ENCODE data around the gene GMDS. TPM values are rescaled to one million over a fixed set of nuclear protein-coding genes. Genes with fewer than 3 reads are reported as not detected.
A peak's percentile ranks its signal among the peaks of the same experiment; 100 is the strongest.

Gene GMDS
- total RNA-seq, 3 donors from 2014 or later (not counting 1 experiment from before 2014, with no cell fraction given) = 23.6 to 31.0 (median 26.4) TPM

- DNase-seq (no peak), ATAC-seq (peak in 2 of 3 donors; percentile 71 to 73)
- H3K9me3 ChIP-seq (ENCODE audit: control insufficient read depth, insufficient read depth, low read length) = no peaks in the 10 kb centered on the region
- H3K4me3 Mint-ChIP-seq = peak overlapping the region; percentile 64
- no peaks in the 10 kb centered on the region for H3K36me3 Mint-ChIP-seq
- H3K9me3 Mint-ChIP-seq = no peaks in the 10 kb centered on the region
- peaks cover 13% of the 10 kb centered on the region for H3K4me1 ChIP-seq (ENCODE audit: control insufficient read depth, insufficient read depth, low read length)
- TF ChIP-seq CTCF (IDR thresholded peaks at IDR 0.05) = no peak
- H3K27me3 Mint-ChIP-seq (ENCODE audit: low read depth in 2 of 2) = no peaks in the 10 kb centered on the region
- intact Hi-C loops (cut with micrococcal nuclease) = no loop called here
- H3K36me3 ChIP-seq (ENCODE audit: control insufficient read depth, insufficient read depth, low read length) = no peaks in the 10 kb centered on the region
- 64% methylated on average over 5 of the region's 6 CpGs for WGBS (ENCODE audit: insufficient coverage)
- H3K27me3 ChIP-seq (ENCODE audit: control insufficient read depth, insufficient read depth, low read length) = no peaks in the 10 kb centered on the region
- no peak overlapping the region for H3K4me3 ChIP-seq (ENCODE audit: low read length)
- H3K27ac ChIP-seq (ENCODE audit: low read length) = no peak overlapping the region
- H3K4me1 Mint-ChIP-seq = peaks cover 31 to 48% of the 10 kb centered on the region in 2 donors
- peak overlapping the region; percentile 52 to 97 for H3K27ac Mint-ChIP-seq
These were observed 25.3 kb downstream of the GMDS start for GRCh38 chr6:2220154-2220553.

- WGBS (ENCODE audit: insufficient coverage) = 85% methylated on average over 4 of the region's 6 CpGs
- H3K27me3 Mint-ChIP-seq (ENCODE audit: low read depth in 2 of 2) = peaks cover 0 to 3% of the 10 kb centered on the region in 2 donors
- Histone ChIP-seq H3K27me3 (ENCODE audit: control insufficient read depth, insufficient read depth, low read length) (no peaks in the 10 kb centered on the region), H3K4me1 (ENCODE audit: control insufficient read depth, insufficient read depth, low read length) (peaks cover 13% of the 10 kb centered on the region), H3K36me3 (ENCODE audit: control insufficient read depth, insufficient read depth, low read length) (no peaks in the 10 kb centered on the region), H3K4me3 (ENCODE audit: low read length) (no peak overlapping the region), H3K27ac (ENCODE audit: low read length) (no peak overlapping the region), H3K9me3 (ENCODE audit: control insufficient read depth, insufficient read depth, low read length) (no peaks in the 10 kb centered on the region)
- no peaks in the 10 kb centered on the region for H3K36me3 Mint-ChIP-seq
- peaks cover 31 to 47% of the 10 kb centered on the region in 2 donors for H3K4me1 Mint-ChIP-seq
- DNase-seq (no peak), ATAC-seq (no peak)
- intact Hi-C loops (cut with micrococcal nuclease) = no loop called here
- no peak for TF ChIP-seq CTCF (IDR thresholded peaks at IDR 0.05)
- H3K9me3 Mint-ChIP-seq = no peaks in the 10 kb centered on the region
- no peak overlapping the region for H3K27ac Mint-ChIP-seq
- no peak overlapping the region for H3K4me3 Mint-ChIP-seq
These were observed 26.5 kb downstream of the GMDS start for GRCh38 chr6:2218866-2219265.

GRCh38 chr6:2216794-2217383, 28.5 kb downstream of the GMDS start:
- Histone ChIP-seq H3K27ac (ENCODE audit: low read length) (no peak overlapping the region), H3K4me3 (ENCODE audit: low read length) (no peak overlapping the region), H3K4me1 (ENCODE audit: control insufficient read depth, insufficient read depth, low read length) (peaks cover 4% of the 10 kb centered on the region), H3K36me3 (ENCODE audit: control insufficient read depth, insufficient read depth, low read length) (no peaks in the 10 kb centered on the region), H3K27me3 (ENCODE audit: control insufficient read depth, insufficient read depth, low read length) (no peaks in the 10 kb centered on the region), H3K9me3 (ENCODE audit: control insufficient read depth, insufficient read depth, low read length) (no peaks in the 10 kb centered on the region)
- ATAC-seq = no peak
- no peak for DNase-seq
- peaks cover 18 to 27% of the 10 kb centered on the region in 2 donors for H3K4me1 Mint-ChIP-seq
- intact Hi-C loops (cut with micrococcal nuclease) = no loop called here
- H3K36me3 Mint-ChIP-seq = no peaks in the 10 kb centered on the region
- H3K27me3 Mint-ChIP-seq (ENCODE audit: low read depth in 2 of 2) = peaks cover 0 to 7% of the 10 kb centered on the region in 2 donors
- TF ChIP-seq CTCF (IDR thresholded peaks at IDR 0.05) = no peak
- no peak overlapping the region for H3K4me3 Mint-ChIP-seq
- WGBS (ENCODE audit: insufficient coverage) = 96% methylated on average over 12 of the region's 13 CpGs
- no peaks in the 10 kb centered on the region for H3K9me3 Mint-ChIP-seq
- no peak overlapping the region for H3K27ac Mint-ChIP-seq

- no peak for TF ChIP-seq CTCF (IDR thresholded peaks at IDR 0.05)
- Mint-ChIP-seq H3K4me3 (no peak overlapping the region), H3K27ac (no peak overlapping the region), H3K9me3 (no peaks in the 10 kb centered on the region), H3K4me1 (peaks cover 11 to 16% of the 10 kb centered on the region in 2 donors), H3K27me3 (ENCODE audit: low read depth in 2 of 2) (peaks cover 0 to 7% of the 10 kb centered on the region in 2 donors), H3K36me3 (no peaks in the 10 kb centered on the region)
- Histone ChIP-seq H3K36me3 (ENCODE audit: control insufficient read depth, insufficient read depth, low read length) (no peaks in the 10 kb centered on the region), H3K27ac (ENCODE audit: low read length) (no peak overlapping the region), H3K4me3 (ENCODE audit: low read length) (no peak overlapping the region), H3K4me1 (ENCODE audit: control insufficient read depth, insufficient read depth, low read length) (no peaks in the 10 kb centered on the region), H3K27me3 (ENCODE audit: control insufficient read depth, insufficient read depth, low read length) (no peaks in the 10 kb centered on the region), H3K9me3 (ENCODE audit: control insufficient read depth, insufficient read depth, low read length) (no peaks in the 10 kb centered on the region)
- intact Hi-C loops (cut with micrococcal nuclease) = no loop called here
- ATAC-seq (no peak), DNase-seq (no peak)
- 86% methylated on average over 2 of the region's 3 CpGs for WGBS (ENCODE audit: insufficient coverage)
These were observed 30.1 kb downstream of the GMDS start for GRCh38 chr6:2215342-2215741.
